ENCODE data around the gene IL12RB2. TPM values are rescaled to one million over a fixed set of nuclear protein-coding genes. Genes with fewer than 3 reads are reported as not detected.
A peak's percentile ranks its signal among the peaks of the same experiment; 100 is the strongest.

IL12RB2 gene
- total and polyA plus RNA-seq, 2 donors (not counting 3 experiments of a cell fraction or from before 2014, with no cell fraction given): 0.42 TPM; not detected in 1

- POLR2A ChIA-PET: no interaction called here
- dilution Hi-C loops (cut with MboI; ENCODE audit: extremely low pct_ligation_motif_present, low sequenced_read_pairs) (no loop called here), intact Hi-C loops (cut with micrococcal nuclease) (no loop called here)
- Histone ChIP-seq H3K36me3 (ENCODE audit: control insufficient read depth in 2 of 2, extremely low read depth in 1 of 2, insufficient read depth in 2 of 2, low read length in 2 of 2) (no peaks in the 10 kb centered on the region), H3K9me3 (replicated peaks; ENCODE audit: control insufficient read depth, insufficient read depth, low read length) (no peaks in the 10 kb centered on the region), H3K4me1 (ENCODE audit: control insufficient read depth, extremely low read depth, insufficient read depth, low read length) (peaks cover 11% of the 10 kb centered on the region), H4K20me1 (replicated peaks; ENCODE audit: control insufficient read depth, extremely low read depth, insufficient read depth, low read length) (no peaks in the 10 kb centered on the region), H3K27me3 (ENCODE audit: control insufficient read depth in 2 of 2, insufficient read depth in 2 of 2, low read length in 2 of 2) (no peaks in the 10 kb centered on the region), H3K4me3 (replicated peaks in 1 of 3; ENCODE audit: insufficient read depth in 1 of 3, low read depth in 1 of 3, low read length in 3 of 3) (no peak overlapping the region), H3K9ac (replicated peaks; ENCODE audit: extremely low read depth, insufficient read depth, low read length) (no peak overlapping the region), H3K4me2 (ENCODE audit: insufficient read depth, low read length) (no peak overlapping the region), H3K27ac (ENCODE audit: insufficient read depth, low read depth, low read length) (no peak overlapping the region), H2AFZ (ENCODE audit: low read depth, low read length) (no peak overlapping the region), H3K9me1 (replicated peaks; ENCODE audit: control insufficient read depth, extremely low read depth, insufficient read depth, low read length) (no peaks in the 10 kb centered on the region), H3K79me2 (ENCODE audit: control insufficient read depth, insufficient read depth, low read length) (no peaks in the 10 kb centered on the region)
- no peak for TF ChIP-seq GATA2 (IDR thresholded peaks at IDR 0.05; ENCODE audit: insufficient read depth, insufficient read length, low read depth, low read length)
- TF ChIP-seq POLR2AphosphoS5 (IDR thresholded peaks at IDR 0.05; ENCODE audit: insufficient read depth, low read depth, low read length): no peak
- TF ChIP-seq, protein P1, sequence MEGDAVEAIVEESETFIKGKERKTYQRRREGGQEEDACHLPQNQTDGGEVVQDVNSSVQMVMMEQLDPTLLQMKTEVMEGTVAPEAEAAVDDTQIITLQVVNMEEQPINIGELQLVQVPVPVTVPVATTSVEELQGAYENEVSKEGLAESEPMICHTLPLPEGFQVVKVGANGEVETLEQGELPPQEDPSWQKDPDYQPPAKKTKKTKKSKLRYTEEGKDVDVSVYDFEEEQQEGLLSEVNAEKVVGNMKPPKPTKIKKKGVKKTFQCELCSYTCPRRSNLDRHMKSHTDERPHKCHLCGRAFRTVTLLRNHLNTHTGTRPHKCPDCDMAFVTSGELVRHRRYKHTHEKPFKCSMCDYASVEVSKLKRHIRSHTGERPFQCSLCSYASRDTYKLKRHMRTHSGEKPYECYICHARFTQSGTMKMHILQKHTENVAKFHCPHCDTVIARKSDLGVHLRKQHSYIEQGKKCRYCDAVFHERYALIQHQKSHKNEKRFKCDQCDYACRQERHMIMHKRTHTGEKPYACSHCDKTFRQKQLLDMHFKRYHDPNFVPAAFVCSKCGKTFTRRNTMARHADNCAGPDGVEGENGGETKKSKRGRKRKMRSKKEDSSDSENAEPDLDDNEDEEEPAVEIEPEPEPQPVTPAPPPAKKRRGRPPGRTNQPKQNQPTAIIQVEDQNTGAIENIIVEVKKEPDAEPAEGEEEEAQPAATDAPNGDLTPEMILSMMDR (IDR thresholded peaks at IDR 0.05; ENCODE audit: extremely low read depth in 1 of 2, insufficient read depth in 1 of 2, low read depth in 1 of 2, low read length in 2 of 2): no peak
- no peak for TF ChIP-seq POLR2A (IDR thresholded peaks at IDR 0.05; ENCODE audit: low read depth, low read length)
- no peak for TF ChIP-seq JUN (IDR thresholded peaks at IDR 0.05; ENCODE audit: borderline replicate concordance, insufficient read depth, insufficient read length, low read depth)
- DNase-seq (ENCODE audit: low read depth, low spot score) (no peak), FAIRE-seq (peak; percentile 37)
- no TSS peak for BruUV-seq (replicated peaks)
- CTCF ChIA-PET: no interaction called here
These were observed 17.4 kb upstream of the IL12RB2 start for GRCh38 chr1:67290236-67290635.

Data from endothelial cell of umbilical vein (primary cell).